H54 (cell line): ENCODE data around the gene PPP4R3A.
A peak's percentile ranks its signal among the peaks of the same experiment; 100 is the strongest.
"Not testable (repeated sequence)": the region's sequence is repeated elsewhere in the genome, so short reads cannot be mapped to it uniquely, and the experiment has no call there.

Experiments used
- DNase-seq: peaks from one replicate; pipeline ENCODE4 v3.0.0; 2011; ENCODE audit warnings: low spot score, mixed read lengths; ENCODE audit not compliant: insufficient read length
- FAIRE-seq: peaks from 3 replicates; lab custom pipeline; 2011; peaks lifted over from hg19 to GRCh38; lab: Jason Lieb, UNC
- POLR2A ChIP-seq: IDR thresholded peaks from 2 replicates; pipeline ENCODE4 v1.6.1; 2011; ENCODE audit warnings: low read depth, mild to moderate bottlenecking, low read length

The PPP4R3A gene

GRCh38 chr14:91438845-91439244 is 71.3 kb downstream of the PPP4R3A start:
- DNase-seq (no peak), FAIRE-seq (no peak)
- no peak for TF ChIP-seq POLR2A

GRCh38 chr14:91436266-91436665 is 73.8 kb downstream of the PPP4R3A start:
- not testable (repeated sequence) for DNase-seq, FAIRE-seq

GRCh38 chr14:91429385-91429784 is 80.7 kb downstream of the PPP4R3A start:
- no peak for TF ChIP-seq POLR2A
- no peak for DNase-seq
- FAIRE-seq = no peak

GRCh38 chr14:91428931-91429330 is 81.2 kb downstream of the PPP4R3A start:
- DNase-seq, FAIRE-seq: not testable (repeated sequence)

- not testable (repeated sequence) for FAIRE-seq, DNase-seq
Measured at GRCh38 chr14:91425531-91425944, 84.6 kb downstream of the PPP4R3A start.

- FAIRE-seq (no peak), DNase-seq (no peak)
- TF ChIP-seq POLR2A = no peak
Measured at GRCh38 chr14:91424813-91425530, 85.1 kb downstream of the PPP4R3A start.

- TF ChIP-seq POLR2A = no peak
- DNase-seq = no peak
- FAIRE-seq = no peak
Measured at GRCh38 chr14:91420686-91421085, 89.4 kb downstream of the PPP4R3A start.

GRCh38 chr14:91419451-91419850 is 90.7 kb downstream of the PPP4R3A start:
- no peak for FAIRE-seq
- no peak for TF ChIP-seq POLR2A
- no peak for DNase-seq

- no peak for FAIRE-seq
- no peak for TF ChIP-seq POLR2A
- DNase-seq = no peak
Measured at GRCh38 chr14:91419044-91419397, 91.1 kb downstream of the PPP4R3A start.

GRCh38 chr14:91418387-91419043 is 91.6 kb downstream of the PPP4R3A start:
- no peak for TF ChIP-seq POLR2A
- FAIRE-seq (peak; percentile 48), DNase-seq (peak; percentile 68)

GRCh38 chr14:91417983-91418386 is 92.1 kb downstream of the PPP4R3A start:
- FAIRE-seq = no peak
- no peak for TF ChIP-seq POLR2A
- no peak for DNase-seq

GRCh38 chr14:91417120-91417982 is 92.8 kb downstream of the PPP4R3A start, which contains the start of gene CCDC88C:
TSS of gene CCDC88C (minus strand) at chr14:91417820. CDS start at chr14:91417690, 130 bp downstream.
- no peak for TF ChIP-seq POLR2A
- no peak for FAIRE-seq
- no peak for DNase-seq

- FAIRE-seq (no peak), DNase-seq (no peak)
- TF ChIP-seq POLR2A = no peak
Measured at GRCh38 chr14:91416744-91417119, 93.4 kb downstream of the PPP4R3A start.
